ENCODE data around the gene TCEA2.

Gene TCEA2

GRCh38 chr20:64022671-64023360 lies 40.2 kb upstream of the TCEA2 start:
- no peaks in the 10 kb centered on the region for H3F3A ChIP-seq (ENCODE audit: insufficient read depth, low read length)
- no peaks in the 10 kb centered on the region for H4K20me1 ChIP-seq (ENCODE audit: insufficient read depth, low read length)
- no peak overlapping the region for H3K4me2 ChIP-seq (ENCODE audit: low read depth, low read length)
- no peak for DNase-seq
- no peaks in the 10 kb centered on the region for H3K79me2 ChIP-seq (ENCODE audit: low read length)
- TF ChIP-seq EZH2phosphoT487 (IDR thresholded peaks at IDR 0.05; ENCODE audit: low read length) (no peak), CTCF (IDR thresholded peaks at IDR 0.05; ENCODE audit: low read length) (no peak), EZH2 (optimal IDR thresholded peaks at IDR 0.05; ENCODE audit: low read depth, low read length) (no peak)
- H3K9me2 ChIP-seq (replicated peaks; ENCODE audit: insufficient read depth, low read length) = no peaks in the 10 kb centered on the region
- H3K9me3 ChIP-seq (replicated peaks; ENCODE audit: insufficient read depth, low read length) = no peaks in the 10 kb centered on the region
- H3K36me3 ChIP-seq (replicated peaks; ENCODE audit: insufficient read depth, low read length) = peaks cover 4% of the 10 kb centered on the region; the same call in 1 of the 2 replicates
- no peaks in the 10 kb centered on the region for H3K27me3 ChIP-seq (replicated peaks; ENCODE audit: insufficient read depth, low read length)
- H2AFZ ChIP-seq (ENCODE audit: low read length) = no peak overlapping the region
- H3K4me3 ChIP-seq (ENCODE audit: low read length) = no peak overlapping the region
- H3K4me1 ChIP-seq (ENCODE audit: low read length) = no peaks in the 10 kb centered on the region
- H3K27ac ChIP-seq (ENCODE audit: low read length) = no peak overlapping the region
- no peak overlapping the region for H3K9ac ChIP-seq (ENCODE audit: low read length)

- Histone ChIP-seq H4K20me1 (ENCODE audit: insufficient read depth, low read length) (no peaks in the 10 kb centered on the region), H3K27me3 (replicated peaks; ENCODE audit: insufficient read depth, low read length) (no peaks in the 10 kb centered on the region), H3K36me3 (replicated peaks; ENCODE audit: insufficient read depth, low read length) (peaks cover 4% of the 10 kb centered on the region; the same call in 1 of the 2 replicates), H3F3A (ENCODE audit: insufficient read depth, low read length) (no peaks in the 10 kb centered on the region), H3K9ac (ENCODE audit: low read length) (no peak overlapping the region), H3K4me2 (ENCODE audit: low read depth, low read length) (no peak overlapping the region), H3K79me2 (ENCODE audit: low read length) (no peaks in the 10 kb centered on the region), H2AFZ (ENCODE audit: low read length) (no peak overlapping the region), H3K4me1 (ENCODE audit: low read length) (no peaks in the 10 kb centered on the region), H3K9me3 (replicated peaks; ENCODE audit: insufficient read depth, low read length) (no peaks in the 10 kb centered on the region), H3K4me3 (ENCODE audit: low read length) (no peak overlapping the region), H3K9me2 (replicated peaks; ENCODE audit: insufficient read depth, low read length) (no peaks in the 10 kb centered on the region), H3K27ac (ENCODE audit: low read length) (no peak overlapping the region)
- DNase-seq = no peak
- TF ChIP-seq EZH2phosphoT487 (IDR thresholded peaks at IDR 0.05; ENCODE audit: low read length) (no peak), CTCF (IDR thresholded peaks at IDR 0.05; ENCODE audit: low read length) (no peak), EZH2 (optimal IDR thresholded peaks at IDR 0.05; ENCODE audit: low read depth, low read length) (no peak)
Observed at GRCh38 chr20:64023361-64024140, 39.4 kb upstream of the TCEA2 start.

- Histone ChIP-seq H3K4me2 (ENCODE audit: low read depth, low read length) (no peak overlapping the region), H3K9me3 (replicated peaks; ENCODE audit: insufficient read depth, low read length) (no peaks in the 10 kb centered on the region), H3K9ac (ENCODE audit: low read length) (no peak overlapping the region), H2AFZ (ENCODE audit: low read length) (no peak overlapping the region), H4K20me1 (ENCODE audit: insufficient read depth, low read length) (no peaks in the 10 kb centered on the region), H3F3A (ENCODE audit: insufficient read depth, low read length) (no peaks in the 10 kb centered on the region), H3K9me2 (replicated peaks; ENCODE audit: insufficient read depth, low read length) (no peaks in the 10 kb centered on the region), H3K36me3 (replicated peaks; ENCODE audit: insufficient read depth, low read length) (0 out of 2 replicates have a peak, but pooled peaks cover 4% of the 10 kb centered on the region), H3K4me3 (ENCODE audit: low read length) (no peak overlapping the region), H3K27ac (ENCODE audit: low read length) (no peak overlapping the region), H3K27me3 (replicated peaks; ENCODE audit: insufficient read depth, low read length) (no peaks in the 10 kb centered on the region), H3K4me1 (ENCODE audit: low read length) (no peaks in the 10 kb centered on the region), H3K79me2 (ENCODE audit: low read length) (no peaks in the 10 kb centered on the region)
- no peak for DNase-seq
- TF ChIP-seq EZH2phosphoT487 (IDR thresholded peaks at IDR 0.05; ENCODE audit: low read length) = no peak
- no peak for TF ChIP-seq EZH2 (optimal IDR thresholded peaks at IDR 0.05; ENCODE audit: low read depth, low read length)
- TF ChIP-seq CTCF (IDR thresholded peaks at IDR 0.05; ENCODE audit: low read length) = no peak
Observed at GRCh38 chr20:64024141-64024990, 38.6 kb upstream of the TCEA2 start.

Measured in MM.1S (cell line).